ENCODE results near the gene RPTOR.

The RPTOR gene

GRCh38 chr17:80887639-80888175 is 343.1 kb downstream of the RPTOR start:
- DNase-seq, result no peak

- no peak for DNase-seq
Observed at GRCh38 chr17:80888276-80889160, 343.9 kb downstream of the RPTOR start.

GRCh38 chr17:80889231-80890195 is 344.9 kb downstream of the RPTOR start:
- DNase-seq, result no peak

GRCh38 chr17:80890196-80890920 is 345.7 kb downstream of the RPTOR start:
- DNase-seq, result no peak

- DNase-seq, result no peak
Observed at GRCh38 chr17:80890921-80891396, 346.3 kb downstream of the RPTOR start.

- no peak for DNase-seq
Observed at GRCh38 chr17:80891397-80892018, 346.9 kb downstream of the RPTOR start.

GRCh38 chr17:80892019-80892855 is 347.6 kb downstream of the RPTOR start:
- DNase-seq, result peak in 1 of 2 donors; percentile 51

GRCh38 chr17:80892900-80893603 is 348.4 kb downstream of the RPTOR start:
- DNase-seq, result no peak

GRCh38 chr17:80893604-80894438 is 349.2 kb downstream of the RPTOR start:
- no peak for DNase-seq

GRCh38 chr17:80894439-80894721 is 349.7 kb downstream of the RPTOR start:
- no peak for DNase-seq

GRCh38 chr17:80894726-80895125 is 350.1 kb downstream of the RPTOR start:
- no peak for DNase-seq

- no peak for DNase-seq
Observed at GRCh38 chr17:80895366-80895765, 350.7 kb downstream of the RPTOR start.

GRCh38 chr17:80898716-80899115 is 354.1 kb downstream of the RPTOR start:
- DNase-seq, result no peak

GRCh38 chr17:80899402-80900268 is 355.0 kb downstream of the RPTOR start:
- DNase-seq, result no peak

- DNase-seq, result no peak
Observed at GRCh38 chr17:80901319-80901718, 356.7 kb downstream of the RPTOR start.

- DNase-seq, result no peak
Observed at GRCh38 chr17:80902197-80902962, 357.7 kb downstream of the RPTOR start.

- no peak for DNase-seq
Observed at GRCh38 chr17:80902963-80903611, 358.4 kb downstream of the RPTOR start.

Data from hippocampal formation (tissue), 2 donors.